GM18505 (cell line): ENCODE data around the gene AKIRIN2.
"Not testable (repeated sequence)": the region's sequence is repeated elsewhere in the genome, so short reads cannot be mapped to it uniquely, and the experiment has no call there.

ENCODE experiments used
- ATAC-seq: cut with Tn5 transposase; IDR thresholded peaks from one replicate; pipeline ENCODE4 v1.9.1; 2021; ENCODE audit not compliant: unreplicated experiment
- POLR2A ChIP-seq: IDR thresholded peaks from 4 replicates; pipeline ENCODE4 v1.6.1; 2011; ENCODE audit warnings: borderline replicate concordance; ENCODE audit not compliant: insufficient read depth, insufficient read length; ENCODE audit errors: extremely low read depth

The AKIRIN2 gene

GRCh38 chr6:87706187-87706966 is 4.3 kb upstream of the AKIRIN2 start:
- TF ChIP-seq POLR2A = no peak
- ATAC-seq = no peak

- ATAC-seq = peak; percentile 43
- TF ChIP-seq POLR2A = no peak
Measured at GRCh38 chr6:87705070-87705691, 3.1 kb upstream of the AKIRIN2 start.

- ATAC-seq = not testable (repeated sequence)
Measured at GRCh38 chr6:87703039-87703438, 1.0 kb upstream of the AKIRIN2 start.

- ATAC-seq = peak; percentile 14
- no peak for TF ChIP-seq POLR2A
Measured at GRCh38 chr6:87702589-87702945, 534 bp upstream of the AKIRIN2 start.

- peak; percentile 0 for ATAC-seq
- TF ChIP-seq POLR2A = no peak
Measured at GRCh38 chr6:87701344-87701675, 723 bp downstream of the AKIRIN2 start.

- TF ChIP-seq POLR2A = peak; percentile 34
- ATAC-seq = no peak
Measured at GRCh38 chr6:87700397-87701343, 1.4 kb downstream of the AKIRIN2 start.

- TF ChIP-seq POLR2A = no peak
- ATAC-seq = no peak
Measured at GRCh38 chr6:87699576-87699975, 2.5 kb downstream of the AKIRIN2 start.

GRCh38 chr6:87698547-87699006 is 3.5 kb downstream of the AKIRIN2 start:
- ATAC-seq = no peak
- TF ChIP-seq POLR2A = no peak

GRCh38 chr6:87697581-87698546 is 4.2 kb downstream of the AKIRIN2 start:
- TF ChIP-seq POLR2A = peak; percentile 27

GRCh38 chr6:87696817-87697216 is 5.2 kb downstream of the AKIRIN2 start:
- not testable (repeated sequence) for ATAC-seq

More at GRCh38 chr6:87697581-87698546, 4.2 kb downstream of the AKIRIN2 start:
- no peak for ATAC-seq

- ATAC-seq = no peak
- TF ChIP-seq POLR2A = no peak
Measured at GRCh38 chr6:87692086-87692485, 9.9 kb downstream of the AKIRIN2 start.

- no peak for ATAC-seq
- no peak for TF ChIP-seq POLR2A
Measured at GRCh38 chr6:87690441-87690840, 11.6 kb downstream of the AKIRIN2 start.

GRCh38 chr6:87687893-87688292 is 14.1 kb downstream of the AKIRIN2 start:
- ATAC-seq = not testable (repeated sequence)
